ENCODE results near the gene ZBTB1. TPM values are rescaled to one million over a fixed set of nuclear protein-coding genes. Genes with fewer than 3 reads are reported as not detected.
"Not testable (repeated sequence)": the region's sequence is repeated elsewhere in the genome, so short reads cannot be mapped to it uniquely, and the experiment has no call there.

Gene ZBTB1
- total RNA-seq, 1 donor from 2014 or later, result 16.5 TPM

- no peak for ATAC-seq
Observed at GRCh38 chr14:64536488-64537245, 32.1 kb downstream of the ZBTB1 start.

GRCh38 chr14:64540208-64541202 is 35.9 kb downstream of the ZBTB1 start, which contains the start of gene HSPA2:
Gene HSPA2 (plus strand): TSS chr14:64540741. CDS start chr14:64540850, 109 bp downstream.
- peak; percentile 97 for ATAC-seq

GRCh38 chr14:64541261-64541971 is 36.8 kb downstream of the ZBTB1 start:
- peak; percentile 4 for ATAC-seq

- ATAC-seq, result no peak
Observed at GRCh38 chr14:64541972-64542835, 37.6 kb downstream of the ZBTB1 start.

GRCh38 chr14:64542836-64543201 is 38.2 kb downstream of the ZBTB1 start:
- ATAC-seq, result no peak

- ATAC-seq, result no peak
Observed at GRCh38 chr14:64544607-64545312, 40.2 kb downstream of the ZBTB1 start.

- peak; percentile 34 for ATAC-seq
Observed at GRCh38 chr14:64549016-64549415, 44.4 kb downstream of the ZBTB1 start.

- ATAC-seq, result peak; percentile 91
Observed at GRCh38 chr14:64549791-64550620, 45.4 kb downstream of the ZBTB1 start, which contains the start of gene PPP1R36. Gene PPP1R36 (plus strand): TSS chr14:64549961. CDS start chr14:64549998, 37 bp downstream.

GRCh38 chr14:64550621-64551333 is 46.2 kb downstream of the ZBTB1 start:
- no peak for ATAC-seq

- ATAC-seq, result no peak
Observed at GRCh38 chr14:64554556-64554955, 50.0 kb downstream of the ZBTB1 start.

GRCh38 chr14:64556526-64556925 is 52.0 kb downstream of the ZBTB1 start:
- no peak for ATAC-seq

GRCh38 chr14:64558216-64558615 is 53.6 kb downstream of the ZBTB1 start:
- not testable (repeated sequence) for ATAC-seq

GRCh38 chr14:64561631-64562030 is 57.1 kb downstream of the ZBTB1 start:
- no peak for ATAC-seq

GRCh38 chr14:64562436-64562835 is 57.9 kb downstream of the ZBTB1 start:
- peak; percentile 97 for ATAC-seq

GRCh38 chr14:64563696-64564095 is 59.1 kb downstream of the ZBTB1 start:
- ATAC-seq, result no peak

GRCh38 chr14:64566651-64567122 is 62.1 kb downstream of the ZBTB1 start:
- no peak for ATAC-seq

GRCh38 chr14:64569138-64569631 is 64.6 kb downstream of the ZBTB1 start:
- peak; percentile 92 for ATAC-seq

GRCh38 chr14:64569646-64570045 is 65.1 kb downstream of the ZBTB1 start:
- not testable (repeated sequence) for ATAC-seq

Measured in esophagus mucosa (tissue), 1 donor.